Epithelial cell of prostate (primary cell): ENCODE measurements around the gene RBM38.

Source experiments
- DNase-seq: peaks from one replicate; pipeline ENCODE4 v3.0.0-alpha.2; 2011; ENCODE audit warnings: low read depth, low spot score
- H3K27ac ChIP-seq: fragments of 450-650 bp; 2 replicates; pipeline ENCODE4 v1.5.1; 2017; ENCODE audit warnings: mild to moderate bottlenecking

Gene RBM38

DNA sequence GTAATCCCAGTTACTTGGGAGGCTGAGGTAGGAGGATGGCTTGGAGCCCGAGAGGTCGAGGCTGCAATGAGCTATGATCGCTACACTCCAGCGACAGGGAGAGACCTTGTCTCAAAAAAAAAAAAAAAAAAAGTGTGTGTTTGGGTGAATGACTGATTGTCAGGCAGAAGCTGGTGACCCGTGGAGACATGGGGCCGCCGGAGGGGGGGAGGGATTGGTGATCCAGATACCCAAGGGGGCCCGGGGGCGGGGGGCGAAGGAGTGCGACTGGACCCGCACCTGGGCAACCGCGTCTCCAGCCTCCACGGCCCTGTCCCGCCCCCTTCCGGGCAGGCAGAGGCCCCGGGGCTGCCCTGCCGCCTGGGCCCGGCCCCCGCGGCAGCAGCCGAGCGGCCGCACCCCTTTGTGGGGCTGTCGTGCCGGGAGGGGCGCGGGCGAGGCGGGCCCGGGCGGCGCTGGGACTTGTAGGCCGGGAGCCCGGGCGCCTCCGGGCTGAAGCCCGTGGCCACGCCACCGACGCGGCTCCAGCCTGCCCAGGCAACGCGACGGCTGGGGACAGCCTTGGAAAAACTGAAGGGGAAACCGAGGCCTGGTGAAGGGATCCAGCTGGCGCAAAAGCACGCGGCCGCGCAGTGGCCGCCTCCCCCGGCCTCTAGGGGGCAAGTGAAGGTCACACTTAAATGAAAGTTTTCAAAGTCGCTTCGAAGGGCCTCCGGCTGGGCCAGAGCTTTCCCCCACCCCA is 2.1 kb upstream of the RBM38 start:
- DNase-seq: no peak
- H3K27ac ChIP-seq: no peak overlapping the region

DNA sequence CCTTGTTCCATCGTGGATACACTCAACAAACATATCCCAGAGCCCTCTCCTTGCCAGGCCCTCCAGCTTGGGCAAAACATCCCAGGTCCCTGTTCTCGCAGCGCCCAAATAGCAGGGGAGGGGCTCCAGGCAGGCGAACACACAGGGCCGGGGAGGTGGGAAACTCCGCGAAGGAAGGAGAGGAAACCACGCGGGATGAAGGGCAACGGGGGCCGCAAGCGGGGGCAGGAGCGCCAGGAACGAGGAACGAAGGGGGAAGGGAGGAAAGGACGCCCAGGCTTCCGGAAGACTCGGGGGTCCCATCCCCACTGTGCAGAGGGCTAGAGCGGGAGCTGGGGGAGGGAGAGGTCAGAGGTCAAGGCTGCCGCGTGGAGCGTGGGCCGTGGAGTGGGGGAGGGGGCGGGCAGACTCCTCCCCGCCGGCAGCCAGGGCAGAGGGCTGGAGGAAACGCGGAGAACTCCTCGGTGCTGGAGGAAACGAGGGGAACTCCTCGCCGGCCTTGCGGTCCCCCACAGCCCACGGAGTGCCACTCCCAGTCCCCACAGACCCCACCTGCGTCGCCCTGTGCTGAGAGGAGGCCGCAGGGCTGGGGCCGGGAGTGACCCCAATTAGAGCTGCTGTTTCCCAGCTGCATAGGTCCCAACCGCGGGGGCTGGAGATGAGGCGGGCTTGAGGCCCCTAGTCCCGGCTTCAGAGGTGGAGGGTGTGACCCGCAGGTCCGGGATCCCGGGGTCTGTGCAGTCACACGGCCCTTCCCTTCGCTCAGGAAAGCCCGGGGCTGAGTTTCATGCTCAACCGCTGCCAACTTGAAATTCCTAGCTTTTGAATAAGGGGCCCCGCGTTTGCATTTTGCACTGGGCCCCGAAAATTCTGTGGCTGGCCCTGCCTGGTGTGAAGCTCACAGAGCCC is 1.2 kb upstream of the RBM38 start:
- no peak for DNase-seq
- no peak overlapping the region for H3K27ac ChIP-seq

DNA sequence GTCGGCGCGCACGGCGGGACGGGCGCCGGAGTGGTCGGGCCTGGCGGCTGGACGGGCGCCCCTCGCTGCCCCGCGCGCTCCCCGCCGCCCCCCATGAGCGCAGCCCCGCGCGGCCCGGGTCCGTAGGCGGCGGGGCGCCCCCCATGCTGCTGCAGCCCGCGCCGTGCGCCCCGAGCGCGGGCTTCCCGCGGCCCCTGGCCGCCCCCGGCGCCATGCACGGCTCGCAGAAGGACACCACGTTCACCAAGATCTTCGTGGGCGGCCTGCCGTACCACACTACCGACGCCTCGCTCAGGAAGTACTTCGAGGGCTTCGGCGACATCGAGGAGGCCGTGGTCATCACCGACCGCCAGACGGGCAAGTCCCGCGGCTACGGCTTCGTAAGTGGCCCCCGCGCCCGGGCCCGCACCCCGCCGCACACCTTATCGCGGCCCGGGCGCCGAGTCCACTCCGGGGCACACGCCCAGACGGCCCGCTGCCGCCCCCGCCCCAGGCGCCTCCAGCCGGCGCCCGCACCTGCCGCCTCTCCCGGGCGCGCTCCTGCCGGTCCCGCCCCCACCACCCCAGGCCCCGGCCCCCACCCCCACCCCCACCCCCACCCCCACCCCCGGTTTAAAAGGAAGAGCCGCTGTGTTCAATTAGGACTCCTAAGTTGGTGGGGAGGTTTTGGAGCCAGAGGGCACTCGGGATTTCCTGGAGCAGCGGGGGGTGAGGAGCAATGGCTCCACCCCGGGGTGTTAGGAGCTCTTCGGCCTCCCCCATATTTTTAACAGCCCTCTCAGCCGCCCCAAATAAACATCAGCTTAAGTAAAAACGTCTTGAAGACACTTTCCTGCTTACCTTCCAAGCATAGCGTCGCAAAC is 474 bp downstream of the RBM38 start:
- no peak overlapping the region for H3K27ac ChIP-seq
- no peak for DNase-seq

DNA sequence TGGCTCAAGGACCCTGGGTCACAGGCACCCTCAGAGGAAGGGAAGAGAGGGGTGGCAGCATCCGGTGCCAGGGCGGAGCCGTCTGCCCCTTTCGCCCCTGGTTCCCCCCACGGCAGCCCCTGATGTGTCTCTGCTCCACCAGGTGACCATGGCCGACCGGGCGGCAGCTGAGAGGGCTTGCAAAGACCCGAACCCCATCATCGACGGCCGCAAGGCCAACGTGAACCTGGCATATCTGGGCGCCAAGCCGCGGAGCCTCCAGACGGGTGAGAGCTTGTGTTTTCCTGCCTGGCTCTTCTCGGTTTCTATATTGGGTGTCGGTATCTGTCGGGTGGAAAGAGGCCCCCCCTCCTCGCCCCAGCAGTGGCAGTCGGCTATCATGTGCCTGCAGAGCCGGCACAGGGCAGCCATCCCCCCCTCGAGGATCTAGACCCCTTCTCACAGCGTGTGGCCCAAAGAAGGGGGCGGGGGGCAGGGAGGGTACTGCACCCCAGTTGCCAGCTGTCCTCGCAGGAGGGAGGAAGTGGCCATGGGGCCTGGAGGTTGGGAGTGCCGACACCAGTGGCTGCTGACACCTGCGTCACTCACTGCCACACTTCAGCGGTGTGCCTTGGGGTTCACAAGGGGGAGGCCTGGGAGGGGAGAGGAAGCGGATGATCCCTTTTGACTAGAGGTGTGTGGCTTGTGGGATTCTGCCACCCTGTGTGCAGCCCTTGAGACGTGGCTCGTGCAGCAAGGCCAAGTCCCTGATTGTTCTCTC is 1.5 kb downstream of the RBM38 start:
- H3K27ac ChIP-seq: no peak overlapping the region
- DNase-seq: no peak

- no peak overlapping the region for H3K27ac ChIP-seq
Observed at GRCh38 chr20:57393321-57394120, 2.3 kb downstream of the RBM38 start.

DNA sequence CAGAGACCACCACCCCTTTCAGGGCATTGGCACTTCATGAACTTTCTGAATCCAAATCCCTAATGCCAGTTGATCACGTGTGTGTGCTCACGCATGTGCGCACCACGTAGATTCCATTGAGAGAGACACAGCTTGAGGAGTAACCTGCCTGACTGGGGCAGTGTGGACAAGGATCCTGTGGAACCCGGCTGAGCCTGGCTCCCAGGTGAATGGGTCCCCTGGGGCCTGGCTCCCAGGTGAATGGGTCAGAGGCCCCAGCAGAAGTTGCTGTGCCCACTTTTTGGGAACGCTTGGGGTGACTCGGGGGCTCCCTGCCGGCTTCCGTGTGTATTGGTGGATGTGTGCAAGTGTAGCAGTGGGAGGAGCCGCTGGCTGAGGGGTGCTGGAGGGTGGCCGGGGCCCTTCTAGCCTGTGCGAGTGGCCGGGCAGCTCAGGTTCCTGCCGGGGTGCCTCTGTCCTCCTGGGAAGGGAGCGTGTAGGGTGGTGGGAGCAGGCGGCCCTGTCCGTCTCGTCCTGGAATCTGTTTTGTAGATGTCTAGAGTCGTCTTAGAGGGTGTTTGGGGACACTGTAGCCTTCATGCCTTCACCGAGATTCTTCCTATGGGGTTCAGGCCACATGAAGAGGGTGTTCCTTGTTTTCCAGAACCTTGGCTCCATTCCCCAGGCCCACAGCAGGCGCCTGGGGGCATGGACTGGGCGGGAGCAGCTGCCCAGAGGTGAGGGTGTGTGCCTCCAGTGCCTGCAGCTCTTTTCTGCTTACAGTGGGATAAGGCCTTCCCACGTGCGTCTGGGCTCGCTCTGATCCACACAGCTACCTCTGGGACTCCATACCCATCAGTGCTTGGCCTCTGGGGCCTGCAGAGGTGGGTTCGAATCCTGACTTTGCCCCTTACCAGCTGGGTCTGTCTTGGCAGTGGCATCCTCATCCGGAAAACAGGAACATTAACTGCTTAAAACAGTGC is 3.2 kb downstream of the RBM38 start:
- DNase-seq: no peak
- no peak overlapping the region for H3K27ac ChIP-seq

More at GRCh38 chr20:57393321-57394120, 2.3 kb downstream of the RBM38 start:
- no peak for DNase-seq

GRCh38 chr20:57395111-57395966 is 4.1 kb downstream of the RBM38 start:
- no peak for DNase-seq
- no peak overlapping the region for H3K27ac ChIP-seq

GRCh38 chr20:57396212-57396983 is 5.2 kb downstream of the RBM38 start:
- no peak for DNase-seq
- no peak overlapping the region for H3K27ac ChIP-seq

DNA sequence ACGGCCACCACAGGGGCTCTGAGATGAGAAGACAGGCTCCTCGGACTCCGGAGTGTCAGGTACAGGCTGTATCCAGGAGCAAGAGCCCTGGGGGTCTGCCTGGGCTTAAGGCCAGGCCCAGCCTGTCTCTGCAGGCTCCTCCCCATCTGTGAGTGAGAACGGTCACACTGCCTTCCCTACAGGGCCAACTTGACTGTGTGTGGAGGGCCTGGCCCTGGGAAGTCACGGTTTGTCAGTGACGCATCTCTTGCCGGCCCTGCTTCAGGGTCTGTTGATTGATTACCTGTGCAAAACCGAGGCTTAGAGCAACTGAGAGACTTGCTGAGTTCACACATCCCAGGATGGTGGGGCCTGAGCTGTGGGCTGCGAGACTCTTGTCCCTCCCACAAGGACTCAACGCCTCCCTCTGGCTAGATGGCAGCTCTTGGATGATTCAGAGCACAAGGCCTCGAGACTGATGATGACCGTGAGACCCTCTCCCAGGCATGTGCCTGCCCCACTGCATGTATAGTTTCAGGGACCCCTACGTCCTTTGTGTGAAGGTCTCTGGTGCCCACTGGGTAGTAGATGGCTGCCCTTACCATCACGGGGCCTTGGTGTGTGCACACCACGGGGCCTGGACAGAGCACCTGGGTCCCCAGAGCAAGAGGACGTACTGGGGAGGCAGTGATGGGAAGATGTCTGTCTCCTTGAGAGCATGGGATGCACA is 5.9 kb downstream of the RBM38 start:
- DNase-seq: no peak
- no peak overlapping the region for H3K27ac ChIP-seq

- no peak for DNase-seq
- no peak overlapping the region for H3K27ac ChIP-seq
Observed at GRCh38 chr20:57397693-57398108, 6.5 kb downstream of the RBM38 start.

DNA sequence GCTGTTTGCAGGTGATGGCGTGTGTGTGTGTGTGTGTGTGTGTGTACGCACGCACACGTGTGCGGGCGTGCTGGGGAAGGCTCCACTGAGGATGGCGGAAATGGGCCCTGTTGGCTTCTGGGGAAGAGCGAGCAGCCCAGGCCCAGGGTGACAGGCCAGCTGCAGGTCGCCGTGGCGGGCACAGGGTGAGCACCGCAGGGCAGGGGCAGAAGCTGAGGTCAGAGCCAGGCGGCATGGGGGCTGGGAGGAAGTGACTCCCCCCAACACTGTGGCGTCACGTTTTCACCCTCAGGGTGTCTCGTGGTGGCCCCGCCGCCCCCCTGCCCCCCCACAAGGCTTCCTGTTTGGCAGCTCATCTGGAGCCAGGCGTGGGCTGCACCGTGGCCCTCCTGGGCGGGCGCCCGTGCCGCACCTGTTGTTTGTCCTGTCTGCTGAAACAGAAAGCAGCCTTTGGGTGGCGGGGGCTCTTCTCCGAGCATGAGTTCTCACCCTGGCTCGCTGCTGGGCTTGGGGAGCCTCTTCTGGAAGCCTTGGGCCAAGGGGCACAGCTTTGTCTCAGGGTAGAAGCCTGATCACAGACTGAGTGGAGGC is 7.1 kb downstream of the RBM38 start:
- H3K27ac ChIP-seq: no peak overlapping the region
- no peak for DNase-seq

- H3K27ac ChIP-seq: no peak overlapping the region
- DNase-seq: no peak
Observed at GRCh38 chr20:57398901-57399535, 7.8 kb downstream of the RBM38 start.

DNA sequence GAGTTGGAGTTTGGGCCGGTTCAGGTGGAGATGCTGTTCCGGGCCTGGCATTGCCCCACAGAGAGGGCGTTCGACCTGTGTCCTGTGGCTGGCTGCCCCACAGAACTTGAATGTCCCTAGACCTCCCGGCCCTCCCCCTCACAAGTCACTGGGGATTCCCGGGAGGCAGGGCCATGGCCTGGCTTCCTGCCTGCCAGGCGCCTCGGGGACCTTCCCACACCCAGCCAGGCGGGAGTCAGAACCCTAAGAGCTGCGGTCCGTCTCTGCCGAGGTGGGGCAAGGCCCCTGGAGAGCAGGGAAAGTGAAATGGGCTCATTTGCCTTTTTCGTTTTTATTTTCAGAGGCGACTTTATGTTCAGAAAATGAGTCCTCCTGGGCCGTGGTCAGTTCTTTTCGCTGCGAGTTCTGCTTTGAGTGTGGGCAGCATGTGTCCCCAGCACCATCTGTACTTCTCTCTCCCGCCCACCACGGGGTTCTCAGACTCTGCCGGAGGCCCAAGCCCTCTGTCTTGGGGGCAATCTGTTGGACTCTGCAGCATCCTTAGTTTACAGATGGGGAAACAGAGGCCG is 8.5 kb downstream of the RBM38 start:
- DNase-seq: no peak
- no peak overlapping the region for H3K27ac ChIP-seq

- H3K27ac ChIP-seq: no peak overlapping the region
- no peak for DNase-seq
Observed at GRCh38 chr20:57400231-57400701, 9.1 kb downstream of the RBM38 start.
